HL-60 (cell line): ENCODE results near the gene ADTRP.

Source experiments
- CTCF ChIP-seq: IDR thresholded peaks from one replicate; pipeline ENCODE4 v1.5.1; 2011; ENCODE audit warnings: low read length, control low read depth, inconsistent platforms; ENCODE audit not compliant: insufficient read depth
- GABPA ChIP-seq: IDR thresholded peaks from 2 replicates; pipeline ENCODE4 v1.6.1; 2012; ENCODE audit warnings: low read depth
- POLR2AphosphoS5 ChIP-seq: IDR thresholded peaks from 2 replicates; pipeline ENCODE4 v1.6.1; 2012; ENCODE audit warnings: low read depth
- REST ChIP-seq: IDR thresholded peaks from 2 replicates; pipeline ENCODE4 v1.6.1; 2012; ENCODE audit warnings: low read depth; ENCODE audit not compliant: insufficient replicate concordance
- SPI1 ChIP-seq: IDR thresholded peaks from 2 replicates; pipeline ENCODE4 v1.6.1; 2012; ENCODE audit warnings: low read depth, mild to moderate bottlenecking, borderline replicate concordance

GRCh38 chr6:11778648-11779328, at the start of gene ADTRP:
- no peak for TF ChIP-seq CTCF
- TF ChIP-seq REST: no peak
- TF ChIP-seq GABPA: no peak
- TF ChIP-seq POLR2AphosphoS5: no peak
- TF ChIP-seq SPI1: peak; percentile 61; the same call in 1 of the 2 replicates
